Fibroblast of skin of right biceps (primary cell): ENCODE results near the gene RAD52.

Source experiments
- DNase-seq: peaks from one replicate; pipeline ENCODE4 v3.0.0-alpha.2; 2013

Gene RAD52

GRCh38 chr12:912466-913235 is 36.8 kb downstream of the RAD52 start:
- no peak for DNase-seq

- DNase-seq = no peak
Measured at GRCh38 chr12:911191-911826, 38.2 kb downstream of the RAD52 start.

- no peak for DNase-seq
Measured at GRCh38 chr12:910416-910815, 39.1 kb downstream of the RAD52 start.

GRCh38 chr12:909861-910260 is 39.6 kb downstream of the RAD52 start:
- no peak for DNase-seq

GRCh38 chr12:907413-908185 is 41.9 kb downstream of the RAD52 start:
- DNase-seq = no peak

- DNase-seq = no peak
Measured at GRCh38 chr12:906062-906585, 43.4 kb downstream of the RAD52 start.

- no peak for DNase-seq
Measured at GRCh38 chr12:905261-906031, 44.0 kb downstream of the RAD52 start.

GRCh38 chr12:904010-904414 is 45.5 kb downstream of the RAD52 start:
- DNase-seq = no peak

GRCh38 chr12:903055-903454 is 46.4 kb downstream of the RAD52 start:
- DNase-seq = no peak

GRCh38 chr12:902581-902980 is 46.9 kb downstream of the RAD52 start:
- DNase-seq = no peak

GRCh38 chr12:897386-897785 is 52.1 kb downstream of the RAD52 start:
- no peak for DNase-seq

- no peak for DNase-seq
Measured at GRCh38 chr12:896031-896430, 53.5 kb downstream of the RAD52 start.

- no peak for DNase-seq
Measured at GRCh38 chr12:894226-894625, 55.3 kb downstream of the RAD52 start.

- DNase-seq = no peak
Measured at GRCh38 chr12:886206-886605, 63.3 kb downstream of the RAD52 start.

GRCh38 chr12:885701-886100 is 63.8 kb downstream of the RAD52 start:
- DNase-seq = no peak

- DNase-seq = no peak
Measured at GRCh38 chr12:884746-885414, 64.6 kb downstream of the RAD52 start.

GRCh38 chr12:880656-881055 is 68.8 kb downstream of the RAD52 start:
- no peak for DNase-seq

- DNase-seq = peak; percentile 37
Measured at GRCh38 chr12:879641-880040, 69.9 kb downstream of the RAD52 start.

GRCh38 chr12:873954-874353 is 75.5 kb downstream of the RAD52 start:
- DNase-seq = no peak

GRCh38 chr12:870378-870777 is 79.1 kb downstream of the RAD52 start:
- DNase-seq = no peak

GRCh38 chr12:868722-869121 is 80.8 kb downstream of the RAD52 start:
- no peak for DNase-seq

- DNase-seq = no peak
Measured at GRCh38 chr12:867905-868304, 81.6 kb downstream of the RAD52 start.
